Skeletal muscle tissue (tissue), 4 donors: Measurements from ENCODE around the gene NPAS3. TPM values are rescaled to one million over a fixed set of nuclear protein-coding genes. Genes with fewer than 3 reads are reported as not detected.

ENCODE experiments used
- H3K27ac ChIP-seq: one replicate; pipeline ENCODE4 v1.7.0; 2013; ENCODE audit warnings: mild to moderate bottlenecking, low read depth, low read length, inconsistent platforms
- H3K27me3 ChIP-seq, 3 donors: one replicate each; pipeline ENCODE4 v1.7.0; 2013; ENCODE audit warnings: low read length in 3 of 3; ENCODE audit not compliant: control insufficient read depth in 3 of 3, insufficient read depth in 3 of 3
- H3K36me3 ChIP-seq, 3 donors: one replicate each; pipeline ENCODE4 v1.7.0; 2013; ENCODE audit warnings: low read length in 3 of 3; ENCODE audit not compliant: control insufficient read depth in 3 of 3, insufficient read depth in 3 of 3
- H3K4me1 ChIP-seq, 3 donors: one replicate each; pipeline ENCODE4 v1.7.0; 2013; ENCODE audit warnings: low read length in 3 of 3, mild to moderate bottlenecking in 3 of 3; ENCODE audit not compliant: control insufficient read depth in 3 of 3, insufficient read depth in 3 of 3
- H3K4me3 ChIP-seq, 3 donors: one replicate each; pipeline ENCODE4 v1.7.0; 2013; ENCODE audit warnings: low read length in 3 of 3
- H3K9ac ChIP-seq, 3 donors: one replicate each; pipeline ENCODE4 v1.7.0; 2013; ENCODE audit warnings: low read length in 3 of 3, mild to moderate bottlenecking in 3 of 3, moderate library complexity in 2 of 3, low read depth in 1 of 3
- H3K9me3 ChIP-seq, 3 donors: one replicate each; pipeline ENCODE4 v1.7.0; 2013; ENCODE audit warnings: low read length in 3 of 3; ENCODE audit not compliant: control insufficient read depth in 3 of 3
- total RNA-seq: library from RNA; depleted of rRNA; stranded (reverse); fragments of >200 nt; gene quantifications from one replicate; pipeline ENCODE4 v1.2.3, GENCODE V29; 2014
- donor health status: Osteomylitis.

NPAS3 gene
- total RNA-seq, 1 donor from 2014 or later = 9.9 TPM

DNA sequence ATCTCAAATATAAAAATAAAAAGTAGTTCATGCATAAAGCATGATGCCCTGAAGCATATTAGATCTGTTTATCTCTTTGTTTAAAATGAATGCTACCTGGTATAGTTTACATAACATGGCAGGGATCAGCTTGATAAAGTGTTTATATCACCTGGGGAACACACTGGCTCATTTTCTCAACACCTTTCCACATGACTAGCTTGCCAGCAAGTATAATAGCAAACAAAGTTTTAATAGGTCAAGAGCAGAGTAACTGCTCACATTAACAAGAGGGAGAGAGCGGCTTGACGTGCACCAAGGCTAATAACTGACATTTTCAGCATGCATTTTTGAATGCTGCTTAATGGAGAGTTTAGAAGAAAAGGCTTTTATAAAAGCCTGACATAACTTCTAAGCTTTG lies 765.8 kb downstream of the NPAS3 start:
- H3K4me1 ChIP-seq = no peaks in the 10 kb centered on the region
- no peaks in the 10 kb centered on the region for H3K9me3 ChIP-seq
- H3K27ac ChIP-seq = no peak overlapping the region
- no peaks in the 10 kb centered on the region for H3K36me3 ChIP-seq
- no peaks in the 10 kb centered on the region for H3K27me3 ChIP-seq
- no peak overlapping the region for H3K4me3 ChIP-seq
- no peak overlapping the region for H3K9ac ChIP-seq

GRCh38 chr14:33705490-33705889 lies 766.8 kb downstream of the NPAS3 start:
- Histone ChIP-seq H3K27me3 (no peaks in the 10 kb centered on the region), H3K36me3 (no peaks in the 10 kb centered on the region), H3K27ac (no peak overlapping the region), H3K9me3 (no peaks in the 10 kb centered on the region), H3K4me3 (no peak overlapping the region), H3K9ac (no peak overlapping the region), H3K4me1 (no peaks in the 10 kb centered on the region)

DNA sequence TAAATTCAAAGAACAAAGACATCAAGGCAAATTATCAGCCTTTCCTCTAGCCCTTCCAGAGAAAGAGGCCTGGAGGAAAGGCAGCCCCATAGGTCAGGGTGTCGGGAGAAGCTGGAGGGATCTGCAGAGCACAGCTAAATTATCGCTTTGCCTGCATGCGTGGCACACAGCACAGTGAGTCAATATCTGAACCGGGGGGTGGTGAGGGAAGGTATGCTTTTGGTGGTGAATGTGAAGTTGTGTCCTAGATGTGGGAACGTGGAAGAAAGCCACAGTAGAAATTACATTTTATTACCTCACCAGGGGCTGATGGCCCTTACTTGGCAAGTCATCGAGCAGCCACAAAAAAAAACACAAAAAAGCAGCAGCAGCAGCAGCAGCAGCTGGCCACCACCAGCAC lies 769.0 kb downstream of the NPAS3 start:
- Histone ChIP-seq H3K27ac (no peak overlapping the region), H3K27me3 (no peaks in the 10 kb centered on the region), H3K4me1 (no peaks in the 10 kb centered on the region), H3K9ac (no peak overlapping the region), H3K36me3 (no peaks in the 10 kb centered on the region), H3K9me3 (no peaks in the 10 kb centered on the region), H3K4me3 (no peak overlapping the region)

DNA sequence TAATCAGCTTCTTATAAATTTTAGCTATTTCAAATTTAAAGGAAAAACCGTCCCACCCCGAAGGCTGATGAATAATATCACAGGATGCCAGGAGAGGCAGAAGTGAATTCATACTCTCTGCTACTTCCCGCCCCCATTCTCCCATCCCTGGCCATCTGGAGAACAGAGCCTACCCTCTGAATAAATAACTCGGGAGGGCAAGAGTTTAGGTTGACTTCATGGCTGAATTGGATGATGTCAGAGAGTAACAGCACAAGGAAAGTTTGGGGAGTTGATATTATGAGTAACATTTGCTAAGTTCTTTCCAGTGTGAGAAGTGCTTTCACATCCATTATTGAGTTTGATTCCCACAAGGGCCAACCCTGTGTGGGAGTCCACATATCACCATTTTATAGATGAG lies 770.6 kb downstream of the NPAS3 start:
- no peaks in the 10 kb centered on the region for H3K27me3 ChIP-seq
- no peaks in the 10 kb centered on the region for H3K4me1 ChIP-seq
- no peak overlapping the region for H3K27ac ChIP-seq
- H3K9me3 ChIP-seq = no peaks in the 10 kb centered on the region
- H3K4me3 ChIP-seq = no peak overlapping the region
- no peaks in the 10 kb centered on the region for H3K36me3 ChIP-seq
- no peak overlapping the region for H3K9ac ChIP-seq

GRCh38 chr14:33709711-33710110 lies 771.0 kb downstream of the NPAS3 start:
- no peaks in the 10 kb centered on the region for H3K9me3 ChIP-seq
- H3K36me3 ChIP-seq = no peaks in the 10 kb centered on the region
- no peaks in the 10 kb centered on the region for H3K4me1 ChIP-seq
- no peak overlapping the region for H3K9ac ChIP-seq
- H3K27me3 ChIP-seq = no peaks in the 10 kb centered on the region
- H3K4me3 ChIP-seq = no peak overlapping the region
- H3K27ac ChIP-seq = no peak overlapping the region

DNA sequence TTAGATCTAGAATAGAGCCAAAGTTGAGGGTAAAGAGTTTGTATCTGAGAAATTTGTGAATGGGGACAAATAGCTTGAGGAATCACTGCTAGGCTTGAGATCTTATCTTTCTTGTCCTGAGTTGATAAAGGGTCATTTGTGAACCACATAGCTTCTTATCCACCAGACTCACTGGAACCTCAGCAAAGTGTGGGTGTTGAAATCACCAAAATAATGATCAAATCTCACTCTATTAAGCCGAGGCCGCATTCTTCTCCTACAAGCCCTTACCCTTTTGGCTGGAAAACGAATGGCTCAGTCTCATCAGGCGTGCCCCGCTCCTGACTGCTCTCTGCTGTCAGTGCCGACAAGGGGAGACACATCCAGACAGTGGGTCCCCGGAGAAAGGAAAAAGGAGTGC lies 771.6 kb downstream of the NPAS3 start:
- H3K4me3 ChIP-seq = no peak overlapping the region
- H3K27ac ChIP-seq = no peak overlapping the region
- H3K4me1 ChIP-seq = no peaks in the 10 kb centered on the region
- H3K27me3 ChIP-seq = no peaks in the 10 kb centered on the region
- H3K36me3 ChIP-seq = no peaks in the 10 kb centered on the region
- H3K9me3 ChIP-seq = no peaks in the 10 kb centered on the region
- no peak overlapping the region for H3K9ac ChIP-seq

DNA sequence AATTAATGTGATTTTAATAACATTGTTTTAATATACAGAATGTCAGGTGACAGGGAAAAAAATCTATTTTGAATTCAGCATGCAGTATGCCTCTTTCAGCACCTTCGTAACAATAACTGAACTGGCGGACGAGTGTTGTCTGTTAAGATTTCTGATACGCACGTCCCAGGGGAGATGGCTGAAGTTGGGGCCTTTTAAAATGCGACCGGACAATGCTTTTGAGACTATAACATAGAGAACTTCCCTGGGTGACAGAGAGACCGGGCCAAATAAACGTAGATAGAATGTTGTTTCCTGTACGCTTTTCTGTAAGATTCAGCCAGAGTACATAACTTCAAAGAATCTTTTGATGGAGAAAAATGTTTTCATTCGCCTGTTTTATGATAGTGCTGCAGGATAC lies 772.5 kb downstream of the NPAS3 start:
- no peak overlapping the region for H3K4me3 ChIP-seq
- no peaks in the 10 kb centered on the region for H3K9me3 ChIP-seq
- no peaks in the 10 kb centered on the region for H3K27me3 ChIP-seq
- H3K4me1 ChIP-seq = no peaks in the 10 kb centered on the region
- no peak overlapping the region for H3K9ac ChIP-seq
- H3K27ac ChIP-seq = no peak overlapping the region
- H3K36me3 ChIP-seq = no peaks in the 10 kb centered on the region

GRCh38 chr14:33711811-33712216 lies 773.1 kb downstream of the NPAS3 start:
- no peaks in the 10 kb centered on the region for H3K36me3 ChIP-seq
- H3K9me3 ChIP-seq = no peaks in the 10 kb centered on the region
- no peak overlapping the region for H3K9ac ChIP-seq
- H3K4me1 ChIP-seq = no peaks in the 10 kb centered on the region
- H3K27me3 ChIP-seq = no peaks in the 10 kb centered on the region
- H3K4me3 ChIP-seq = no peak overlapping the region
- H3K27ac ChIP-seq = no peak overlapping the region

GRCh38 chr14:33714527-33715226 lies 776.0 kb downstream of the NPAS3 start:
- H3K27ac ChIP-seq = no peak overlapping the region
- no peak overlapping the region for H3K9ac ChIP-seq
- H3K27me3 ChIP-seq = no peaks in the 10 kb centered on the region
- no peaks in the 10 kb centered on the region for H3K9me3 ChIP-seq
- no peaks in the 10 kb centered on the region for H3K4me1 ChIP-seq
- H3K4me3 ChIP-seq = no peak overlapping the region
- no peaks in the 10 kb centered on the region for H3K36me3 ChIP-seq

DNA sequence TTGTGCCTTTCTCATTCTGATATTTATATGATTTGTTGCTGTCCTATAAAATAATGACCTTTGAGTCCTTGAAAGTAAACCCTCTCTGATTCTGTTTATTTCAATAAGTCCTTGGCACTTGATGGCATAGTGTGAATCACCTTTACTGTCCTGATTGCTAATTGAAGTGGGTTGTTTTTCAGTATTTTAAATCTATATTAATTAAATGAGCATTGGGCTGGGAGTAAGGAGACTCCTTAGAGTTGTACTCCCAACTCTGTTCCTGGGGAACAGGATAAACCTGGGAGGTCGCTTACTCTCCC lies 776.5 kb downstream of the NPAS3 start:
- Histone ChIP-seq H3K4me1 (no peaks in the 10 kb centered on the region), H3K36me3 (no peaks in the 10 kb centered on the region), H3K9me3 (no peaks in the 10 kb centered on the region), H3K27me3 (no peaks in the 10 kb centered on the region), H3K4me3 (no peak overlapping the region), H3K27ac (no peak overlapping the region), H3K9ac (no peak overlapping the region)

DNA sequence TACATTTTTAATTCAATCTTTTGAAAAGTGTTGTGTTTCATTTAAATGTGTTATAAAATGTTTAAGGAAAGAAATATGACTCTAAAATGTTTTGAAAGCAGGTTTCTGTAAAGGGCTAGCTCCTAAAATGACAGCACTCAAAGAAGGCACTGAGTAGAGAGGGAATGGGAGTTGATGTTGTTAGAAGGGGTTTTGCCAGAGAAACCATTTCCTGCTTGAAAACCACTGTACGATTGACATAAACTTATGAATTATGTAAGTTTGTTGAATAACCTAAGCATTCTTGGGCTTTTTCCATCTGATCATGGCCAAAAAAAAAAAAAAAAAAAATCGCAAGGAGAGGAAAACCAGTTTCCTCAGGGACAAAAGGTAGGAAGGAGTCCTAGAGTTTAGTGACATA lies 778.2 kb downstream of the NPAS3 start:
- no peaks in the 10 kb centered on the region for H3K9me3 ChIP-seq
- no peak overlapping the region for H3K27ac ChIP-seq
- H3K4me3 ChIP-seq = no peak overlapping the region
- H3K27me3 ChIP-seq = no peaks in the 10 kb centered on the region
- H3K4me1 ChIP-seq = no peaks in the 10 kb centered on the region
- H3K9ac ChIP-seq = no peak overlapping the region
- no peaks in the 10 kb centered on the region for H3K36me3 ChIP-seq
